KMS-11 (cell line): ENCODE measurements around the gene KRTAP2-3.
"Not testable (repeated sequence)": the region's sequence is repeated elsewhere in the genome, so short reads cannot be mapped to it uniquely, and the experiment has no call there.

Source experiments
- H2AFZ ChIP-seq: fragments of 200-600 bp; sonication (generic); 2 replicates; pipeline ENCODE4 v1.6.1; 2016; ENCODE audit warnings: antibody characterized with exemption, mixed run types, low read depth
- H3K27ac ChIP-seq: fragments of 200-600 bp; sonication (generic); 2 replicates; pipeline ENCODE4 v1.6.1; 2016; ENCODE audit warnings: mild to moderate bottlenecking, mixed run types
- H3K27me3 ChIP-seq: fragments of 200-600 bp; sonication (generic); 2 replicates; pipeline ENCODE4 v1.6.1; 2017; ENCODE audit warnings: mild to moderate bottlenecking, low read depth, mixed run types, moderate library complexity; ENCODE audit not compliant: insufficient read depth
- H3K36me3 ChIP-seq: fragments of 200-600 bp; sonication (generic); 2 replicates; pipeline ENCODE4 v1.6.1; 2017; ENCODE audit warnings: mild to moderate bottlenecking, mixed run types; ENCODE audit not compliant: insufficient read depth
- H3K4me1 ChIP-seq: fragments of 200-600 bp; sonication (generic); 2 replicates; pipeline ENCODE4 v1.6.1; 2016; ENCODE audit warnings: mild to moderate bottlenecking, low read depth, mixed run types; ENCODE audit not compliant: poor library complexity, severe bottlenecking
- H3K4me2 ChIP-seq: fragments of 200-600 bp; sonication (generic); 2 replicates; pipeline ENCODE4 v1.7.0; 2016; ENCODE audit warnings: mild to moderate bottlenecking, mixed run types
- H3K4me3 ChIP-seq: fragments of 200-600 bp; sonication (generic); IDR thresholded peaks from 2 replicates; pipeline ENCODE4 v1.6.1; 2017; ENCODE audit warnings: low read depth, low read length, mixed read lengths; ENCODE audit not compliant: insufficient read depth
- H3K79me2 ChIP-seq: fragments of 200-600 bp; sonication (generic); 2 replicates; pipeline ENCODE4 v1.6.1; 2016; ENCODE audit warnings: low read depth, mixed run types; ENCODE audit not compliant: insufficient read depth
- H3K9ac ChIP-seq: fragments of 200-600 bp; sonication (generic); 2 replicates; pipeline ENCODE4 v1.6.1; 2016; ENCODE audit warnings: mild to moderate bottlenecking, mixed run types
- H4K20me1 ChIP-seq: fragments of 200-600 bp; sonication (generic); 2 replicates; pipeline ENCODE4 v1.6.1; 2016; ENCODE audit warnings: mild to moderate bottlenecking, mixed run types; ENCODE audit not compliant: insufficient read depth
- CTCF ChIP-seq: fragments of 200-600 bp; sonication (generic); conservative IDR thresholded peaks from 2 replicates; pipeline ENCODE4 v1.6.1; 2017; ENCODE audit warnings: low read depth, mild to moderate bottlenecking, antibody characterized with exemption, low read length, moderate library complexity, mixed read lengths

Gene KRTAP2-3

GRCh38 chr17:41060052-41060604 lies at the start of gene KRTAP2-3:
Gene KRTAP2-3 (minus strand): TSS chr17:41060114. CDS start chr17:41060050, 64 bp downstream.
- Histone ChIP-seq H3K27me3 (no peaks in the 10 kb centered on the region), H3K27ac (no peak within 1 kb of the TSS), H3K4me2 (no peak within 1 kb of the TSS), H4K20me1 (no peaks in the 10 kb centered on the region), H3K9ac (no peak within 1 kb of the TSS), H3K79me2 (no peaks in the 10 kb centered on the region), H2AFZ (no peak within 1 kb of the TSS), H3K4me1 (no peaks in the 10 kb centered on the region), H3K4me3 (no peak within 1 kb of the TSS), H3K36me3 (no peaks in the 10 kb centered on the region)
- TF ChIP-seq CTCF = no peak

GRCh38 chr17:41108728-41109386 lies 48.9 kb upstream of the KRTAP2-3 start:
- H3K27me3 ChIP-seq, H2AFZ ChIP-seq, H4K20me1 ChIP-seq, H3K9ac ChIP-seq, H3K27ac ChIP-seq, H3K79me2 ChIP-seq, H3K36me3 ChIP-seq, H3K4me3 ChIP-seq: not testable (repeated sequence)
- Histone ChIP-seq H3K4me1 (peaks cover 12% of the 10 kb centered on the region), H3K4me2 (peak overlapping the region; percentile 31; the same call in 1 of the 2 replicates)

GRCh38 chr17:41107941-41108450 lies 48.1 kb upstream of the KRTAP2-3 start:
- Histone ChIP-seq H2AFZ (no peak overlapping the region), H3K27ac (no peak overlapping the region), H3K9ac (no peak overlapping the region), H3K4me1 (peaks cover 12% of the 10 kb centered on the region), H3K4me3 (no peak overlapping the region), H3K36me3 (no peaks in the 10 kb centered on the region), H3K79me2 (no peaks in the 10 kb centered on the region), H3K4me2 (0 out of 2 replicates have a peak overlapping the region, but pooled peaks have one; percentile 31), H3K27me3 (no peaks in the 10 kb centered on the region), H4K20me1 (no peaks in the 10 kb centered on the region)
- no peak for TF ChIP-seq CTCF

GRCh38 chr17:41105347-41105746 lies 45.4 kb upstream of the KRTAP2-3 start, which contains the start of gene KRTAP4-9:
Gene KRTAP4-9 (plus strand): TSS chr17:41105389. CDS start chr17:41105389, 0 bp downstream.
- H3K9ac ChIP-seq, H3K4me3 ChIP-seq, H3K27ac ChIP-seq, H3K4me2 ChIP-seq, H3K27me3 ChIP-seq, H3K79me2 ChIP-seq, H2AFZ ChIP-seq, H3K36me3 ChIP-seq, H4K20me1 ChIP-seq: not testable (repeated sequence)
- peaks cover 12% of the 10 kb centered on the region for H3K4me1 ChIP-seq

- H3K36me3 ChIP-seq, H3K79me2 ChIP-seq, H2AFZ ChIP-seq, H3K4me2 ChIP-seq, H3K27me3 ChIP-seq, H4K20me1 ChIP-seq, H3K27ac ChIP-seq, H3K9ac ChIP-seq, H3K4me3 ChIP-seq: not testable (repeated sequence)
- peaks cover 12% of the 10 kb centered on the region for H3K4me1 ChIP-seq
Measured at GRCh38 chr17:41104386-41105038, 44.6 kb upstream of the KRTAP2-3 start.
